G401.6 (cell line): ENCODE measurements around the gene CTNND1.
A peak's percentile ranks its signal among the peaks of the same experiment; 100 is the strongest.
"Not testable (repeated sequence)": the region's sequence is repeated elsewhere in the genome, so short reads cannot be mapped to it uniquely, and the experiment has no call there.

Experiments
- FAIRE-seq: peaks from 2 replicates; lab custom pipeline; 2012; peaks lifted over from hg19 to GRCh38; lab: Jason Lieb, UNC

Gene CTNND1, protein sequence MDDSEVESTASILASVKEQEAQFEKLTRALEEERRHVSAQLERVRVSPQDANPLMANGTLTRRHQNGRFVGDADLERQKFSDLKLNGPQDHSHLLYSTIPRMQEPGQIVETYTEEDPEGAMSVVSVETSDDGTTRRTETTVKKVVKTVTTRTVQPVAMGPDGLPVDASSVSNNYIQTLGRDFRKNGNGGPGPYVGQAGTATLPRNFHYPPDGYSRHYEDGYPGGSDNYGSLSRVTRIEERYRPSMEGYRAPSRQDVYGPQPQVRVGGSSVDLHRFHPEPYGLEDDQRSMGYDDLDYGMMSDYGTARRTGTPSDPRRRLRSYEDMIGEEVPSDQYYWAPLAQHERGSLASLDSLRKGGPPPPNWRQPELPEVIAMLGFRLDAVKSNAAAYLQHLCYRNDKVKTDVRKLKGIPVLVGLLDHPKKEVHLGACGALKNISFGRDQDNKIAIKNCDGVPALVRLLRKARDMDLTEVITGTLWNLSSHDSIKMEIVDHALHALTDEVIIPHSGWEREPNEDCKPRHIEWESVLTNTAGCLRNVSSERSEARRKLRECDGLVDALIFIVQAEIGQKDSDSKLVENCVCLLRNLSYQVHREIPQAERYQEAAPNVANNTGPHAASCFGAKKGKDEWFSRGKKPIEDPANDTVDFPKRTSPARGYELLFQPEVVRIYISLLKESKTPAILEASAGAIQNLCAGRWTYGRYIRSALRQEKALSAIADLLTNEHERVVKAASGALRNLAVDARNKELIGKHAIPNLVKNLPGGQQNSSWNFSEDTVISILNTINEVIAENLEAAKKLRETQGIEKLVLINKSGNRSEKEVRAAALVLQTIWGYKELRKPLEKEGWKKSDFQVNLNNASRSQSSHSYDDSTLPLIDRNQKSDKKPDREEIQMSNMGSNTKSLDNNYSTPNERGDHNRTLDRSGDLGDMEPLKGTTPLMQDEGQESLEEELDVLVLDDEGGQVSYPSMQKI

DNA sequence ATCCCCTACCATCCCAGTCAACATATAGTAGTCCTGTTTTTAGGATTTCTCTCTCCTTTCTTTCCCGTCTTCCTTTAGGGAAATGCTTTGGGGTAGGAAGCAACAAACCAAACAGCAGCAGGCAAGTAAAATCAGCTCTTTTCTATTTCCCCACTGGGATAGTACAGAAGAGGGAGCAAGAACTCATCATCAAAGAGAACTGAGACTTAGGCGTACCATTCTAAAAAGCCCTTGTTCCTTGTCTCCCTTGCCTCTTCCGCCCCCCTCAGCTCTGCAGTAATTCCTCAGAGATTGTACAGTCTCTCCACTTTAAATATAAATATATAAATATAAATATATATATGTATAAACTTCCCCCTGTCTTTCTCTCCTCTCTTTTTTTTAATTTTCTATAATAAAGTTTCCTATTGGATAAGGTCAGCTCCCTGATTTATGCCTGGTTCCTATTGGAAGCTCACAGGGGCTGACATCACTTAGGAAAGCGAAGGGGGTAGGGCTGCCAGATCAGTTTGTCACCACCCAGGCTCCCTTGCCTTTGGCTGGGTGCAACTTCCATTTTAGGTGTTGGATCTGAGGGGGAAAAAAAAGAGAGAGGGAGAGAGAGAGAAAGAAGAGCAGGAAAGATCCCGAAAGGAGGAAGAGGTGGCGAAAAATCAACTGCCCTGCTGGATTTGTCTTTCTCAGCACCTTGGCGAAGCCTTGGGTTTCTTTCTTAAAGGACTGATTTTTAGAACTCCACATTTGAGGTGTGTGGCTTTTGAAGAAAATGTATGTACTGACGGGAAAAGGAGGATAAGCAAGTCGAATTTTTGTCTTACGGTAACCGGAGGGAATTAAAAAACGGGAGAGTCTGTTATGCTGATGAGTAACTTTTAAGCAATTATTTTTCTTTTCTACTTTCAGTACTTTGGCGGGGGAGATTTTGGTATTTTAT lies at the start of gene CTNND1:
Gene CTNND1, plus strand, starts transcription at position 502 of the 934 bp plus-strand sequence. CDS start 29,677 bp downstream, outside the sequence.
- FAIRE-seq = peak; percentile 99

DNA sequence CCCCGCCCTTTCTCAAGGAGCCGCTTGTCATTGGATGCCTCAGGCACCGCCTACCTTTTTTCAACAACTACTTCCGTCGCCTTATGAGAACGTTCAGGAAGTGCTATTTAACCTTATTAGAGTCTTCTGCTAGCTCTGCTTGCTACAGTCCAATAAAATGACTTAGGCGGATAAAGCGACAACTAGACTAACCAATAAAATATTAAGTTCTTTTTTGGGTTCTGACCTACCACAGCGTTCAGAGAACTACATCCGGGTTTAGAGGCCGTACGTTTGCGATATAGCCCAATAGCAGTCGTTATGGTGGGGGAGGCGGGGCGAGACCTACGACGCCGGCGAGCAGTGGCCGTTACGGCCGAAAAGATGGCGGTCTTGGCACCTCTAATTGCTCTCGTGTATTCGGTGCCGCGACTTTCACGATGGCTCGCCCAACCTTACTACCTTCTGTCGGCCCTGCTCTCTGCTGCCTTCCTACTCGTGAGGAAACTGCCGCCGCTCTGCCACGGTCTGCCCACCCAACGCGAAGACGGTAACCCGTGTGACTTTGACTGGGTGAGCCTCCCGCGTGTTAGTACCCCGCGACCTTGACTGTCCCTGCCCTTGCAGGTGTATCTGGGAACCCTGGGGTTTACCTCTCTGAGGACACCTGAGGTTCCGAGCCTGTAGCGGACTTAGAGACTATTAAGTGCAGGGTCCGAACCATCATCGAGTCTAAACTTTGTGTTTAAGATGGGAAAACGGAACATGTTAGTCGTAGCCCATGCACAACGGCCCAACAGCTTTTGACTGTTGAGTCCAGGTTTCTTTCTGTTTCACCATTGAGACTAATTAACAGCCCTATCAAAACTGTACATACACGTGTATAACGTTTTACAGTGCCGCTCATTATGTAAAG lies 49.1 kb upstream of the CTNND1 start, which contains the start of gene TMX2:
Gene TMX2, plus strand, starts transcription at position 338 of the 895 bp plus-strand sequence. Its CDS starts 26 bp downstream, at position 364.
- peak; percentile 99 for FAIRE-seq

- FAIRE-seq = no peak
Measured at GRCh38 chr11:57713835-57714234, 47.8 kb upstream of the CTNND1 start.

DNA sequence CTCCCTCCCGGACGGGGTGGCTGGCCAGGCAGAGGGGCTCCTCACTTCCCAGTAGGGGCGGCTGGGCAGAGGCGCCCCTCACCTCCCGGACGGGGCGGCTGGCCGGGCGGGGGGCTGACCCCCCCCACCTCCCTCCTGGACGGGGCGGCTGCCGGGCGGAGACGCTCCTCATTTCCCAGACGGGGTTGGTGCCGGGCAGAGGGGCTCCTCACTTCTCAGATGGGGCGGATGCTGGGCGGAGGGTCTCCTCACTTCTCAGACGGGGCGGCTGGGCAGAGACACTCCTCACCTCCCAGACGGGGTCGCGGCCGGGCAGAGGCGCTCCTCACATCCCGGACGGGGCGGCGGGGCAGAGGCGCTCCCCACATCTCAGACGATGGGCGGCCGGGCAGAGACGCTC lies 44.9 kb upstream of the CTNND1 start:
- not testable (repeated sequence) for FAIRE-seq

DNA sequence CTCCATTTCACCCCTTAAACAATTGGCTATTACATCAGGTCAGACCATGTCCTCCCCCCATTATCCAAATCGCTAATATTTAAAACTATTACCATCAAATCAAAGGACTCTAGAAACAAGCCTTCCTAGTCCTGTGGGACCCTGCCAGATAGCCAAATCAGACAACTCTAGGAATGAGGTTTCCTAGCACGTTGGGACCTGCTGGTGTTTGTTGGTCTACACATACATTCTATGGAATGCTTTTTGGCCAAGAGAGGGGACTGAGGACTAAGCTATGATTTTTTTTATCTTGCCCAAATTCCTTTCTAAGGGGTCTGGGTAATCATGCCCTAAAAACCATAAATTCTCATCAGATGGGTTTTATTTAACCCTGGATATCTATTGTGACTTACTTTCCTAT lies 34.4 kb upstream of the CTNND1 start:
- FAIRE-seq = no peak

GRCh38 chr11:57728829-57729228 lies 32.8 kb upstream of the CTNND1 start:
- no peak for FAIRE-seq

GRCh38 chr11:57729479-57729878 lies 32.1 kb upstream of the CTNND1 start:
- no peak for FAIRE-seq

- no peak for FAIRE-seq
Measured at GRCh38 chr11:57732661-57733060, 28.9 kb upstream of the CTNND1 start.

DNA sequence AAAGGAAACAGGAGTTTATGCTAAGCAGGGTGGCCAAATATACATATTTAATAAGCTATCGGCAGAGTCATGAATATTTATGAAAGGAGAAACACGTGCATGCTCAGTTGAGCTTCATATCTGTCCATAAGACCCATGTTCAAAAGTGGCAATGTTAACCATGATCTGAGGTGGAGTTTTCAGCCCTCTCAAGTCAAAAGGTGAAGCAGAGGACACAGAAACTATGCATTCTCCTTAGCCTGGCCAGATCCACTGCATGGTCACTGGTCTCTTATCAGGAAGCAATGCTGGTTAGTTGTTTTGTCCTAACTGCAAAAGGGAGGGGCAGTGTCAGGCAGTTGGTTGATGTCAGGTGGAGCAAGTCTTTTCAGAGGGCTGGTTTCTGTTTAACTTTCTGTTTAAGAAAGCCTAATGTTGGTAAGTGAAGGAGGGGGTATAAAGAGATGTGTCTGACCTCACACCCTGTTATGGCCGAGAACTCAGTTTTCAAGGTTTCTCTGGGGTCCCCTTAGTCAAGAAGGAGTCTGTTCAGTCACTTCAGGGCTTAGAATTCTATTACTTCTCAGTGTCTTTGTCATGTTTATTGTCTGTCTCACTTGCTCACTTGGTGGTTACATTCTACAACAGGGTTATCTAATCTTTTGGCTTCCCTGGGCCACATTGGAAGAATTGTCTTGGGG lies 25.8 kb upstream of the CTNND1 start:
- FAIRE-seq = no peak

- FAIRE-seq = peak; percentile 92
Measured at GRCh38 chr11:57741132-57742086, 20.2 kb upstream of the CTNND1 start, which contains the start of gene SELENOH. Gene SELENOH, plus strand, starts transcription at chr11:57741491. Its CDS starts 105 bp downstream, at chr11:57741596.

- no peak for FAIRE-seq
Measured at GRCh38 chr11:57742087-57742452, 19.5 kb upstream of the CTNND1 start.

DNA sequence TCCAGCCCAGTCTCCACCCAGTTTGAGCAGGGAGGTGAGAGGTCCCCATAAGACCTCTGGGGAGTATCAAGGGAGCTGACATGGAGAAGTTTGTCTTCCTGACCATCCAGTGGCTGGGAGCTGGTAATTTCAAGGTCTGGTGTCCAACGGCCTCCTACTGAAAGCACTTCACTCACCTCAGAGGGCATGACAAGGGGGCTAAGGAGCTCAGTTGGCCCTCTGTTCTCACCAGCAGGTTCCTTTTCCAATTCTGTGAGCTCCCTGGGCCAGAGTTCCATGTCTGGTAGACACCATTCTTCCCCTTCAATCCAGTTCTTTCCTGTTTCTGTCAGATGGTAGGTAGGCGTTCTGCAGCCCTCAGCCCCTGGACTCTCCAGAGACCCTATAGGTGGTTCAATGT lies 17.2 kb upstream of the CTNND1 start:
- no peak for FAIRE-seq

- no peak for FAIRE-seq
Measured at GRCh38 chr11:57745206-57745605, 16.4 kb upstream of the CTNND1 start.

GRCh38 chr11:57746920-57747319 lies 14.7 kb upstream of the CTNND1 start:
- no peak for FAIRE-seq

- FAIRE-seq = no peak
Measured at GRCh38 chr11:57751176-57751575, 10.4 kb upstream of the CTNND1 start.

DNA sequence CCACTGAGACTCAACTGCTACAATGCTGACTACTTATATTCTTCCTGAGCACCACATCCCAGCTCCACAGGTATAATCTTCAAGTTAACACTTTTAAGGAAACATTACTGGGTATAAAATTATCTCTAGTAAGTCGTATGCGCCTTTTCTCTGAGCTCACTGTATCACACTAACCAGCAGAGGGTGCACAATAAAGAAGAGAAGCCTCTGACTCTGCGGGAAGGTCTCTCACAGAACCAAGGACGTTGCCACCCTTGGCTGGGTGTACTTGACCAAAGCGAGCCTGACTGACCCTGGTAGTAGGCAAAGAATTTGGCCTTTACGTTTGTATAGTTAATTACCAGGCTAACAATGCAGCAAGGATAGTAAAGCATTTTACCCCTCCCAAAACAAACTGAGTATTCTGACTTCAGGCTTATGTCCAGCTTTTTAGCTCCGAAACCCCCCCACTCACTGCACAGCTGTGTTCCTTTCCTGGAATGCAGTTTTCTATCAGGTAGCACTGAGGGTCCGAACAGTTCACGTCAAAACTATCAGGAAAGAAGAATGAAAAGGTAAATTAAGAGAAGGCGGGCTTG lies 9.8 kb upstream of the CTNND1 start, which contains the start of gene BTBD18:
Gene BTBD18, minus strand, starts transcription at position 144 of the 578 bp plus-strand sequence. CDS start 631 bp downstream, outside the sequence.
- FAIRE-seq = peak; percentile 56

DNA sequence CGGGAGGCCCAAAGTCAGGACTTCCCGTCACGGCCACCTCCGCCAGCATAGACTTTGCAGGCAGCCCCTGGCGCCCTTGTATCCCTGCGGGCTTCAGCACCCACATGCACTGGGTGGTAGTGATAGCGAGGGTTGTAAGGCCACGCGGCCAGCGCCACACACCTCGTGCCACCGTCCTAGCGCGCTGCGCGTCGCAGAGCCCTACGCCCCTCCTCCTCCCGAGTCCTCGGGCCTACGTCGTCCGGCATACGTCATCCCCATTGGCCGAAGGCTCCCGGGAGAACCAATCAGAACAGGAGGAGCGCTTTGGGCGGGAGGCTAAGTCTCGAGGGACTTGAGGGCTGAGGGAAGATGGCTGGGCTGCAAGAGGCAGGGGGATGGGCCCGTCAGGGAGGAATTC lies 8.6 kb upstream of the CTNND1 start:
- FAIRE-seq = no peak

GRCh38 chr11:57758174-57758573 lies 3.4 kb upstream of the CTNND1 start:
- FAIRE-seq = no peak
